HG03378 (cell line): ENCODE data around the gene TMTC4.

Source experiments
- ATAC-seq: cut with Tn5 transposase; IDR thresholded peaks from one replicate; pipeline ENCODE4 v1.9.1; 2021; ENCODE audit warnings: mild to moderate bottlenecking, moderate library complexity; ENCODE audit not compliant: unreplicated experiment

Gene TMTC4

DNA sequence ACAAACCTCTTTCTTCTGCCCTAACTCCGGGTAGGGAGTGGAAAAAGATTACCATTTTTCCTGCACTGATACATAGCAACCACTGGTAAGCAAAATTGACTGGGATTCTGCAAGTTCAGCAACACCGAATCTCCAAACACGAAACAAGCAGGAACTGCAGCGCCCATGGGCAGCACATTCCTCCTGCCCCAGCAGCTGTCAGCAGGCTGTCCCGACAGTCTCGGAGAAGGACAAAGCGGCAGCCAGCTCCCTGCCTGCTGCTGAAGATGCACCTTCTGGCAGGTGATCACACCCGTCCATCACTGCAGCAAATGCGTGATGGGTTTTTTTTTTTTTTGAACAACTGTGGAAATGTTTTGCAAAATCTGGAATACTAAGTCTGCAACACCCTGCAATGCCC is 6.7 kb downstream of the TMTC4 start:
- ATAC-seq = no peak

DNA sequence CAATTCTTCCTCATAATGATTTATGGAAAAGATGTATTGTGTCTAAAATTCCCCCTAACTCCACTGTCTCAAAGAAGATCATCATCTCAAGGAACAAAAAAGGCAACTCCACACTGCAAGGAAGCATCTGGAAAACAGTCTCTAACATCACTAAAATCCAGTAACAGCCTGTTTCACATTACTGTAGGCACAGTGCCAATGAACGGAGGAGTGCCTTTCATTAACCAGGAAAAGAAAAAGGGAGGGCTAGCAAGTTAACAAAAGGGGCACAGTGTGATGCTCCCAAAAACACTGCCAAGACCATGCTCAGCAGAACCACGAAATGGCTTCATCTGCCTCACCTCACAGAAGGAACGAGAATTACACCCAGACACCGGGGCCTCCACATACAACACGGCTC is 8.5 kb downstream of the TMTC4 start:
- no peak for ATAC-seq

DNA sequence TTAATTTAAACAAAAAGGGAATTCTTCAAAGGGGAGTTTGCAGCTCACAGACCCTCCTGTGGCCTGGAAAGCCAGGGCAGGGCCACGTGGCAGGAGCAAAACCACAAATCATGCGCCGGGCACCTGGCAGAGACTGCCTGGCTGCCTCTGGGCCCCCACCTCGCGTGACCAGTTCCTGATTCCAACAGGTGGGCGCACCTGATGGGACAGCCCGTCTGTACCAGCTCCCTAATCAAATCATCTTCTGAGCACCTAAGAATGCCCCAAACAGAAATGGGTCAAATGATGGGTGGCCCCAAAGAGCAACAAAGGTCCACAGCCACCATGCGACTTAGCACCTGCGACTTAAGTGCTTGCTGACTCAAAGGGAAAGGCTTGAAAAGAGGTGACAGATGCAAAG is 9.2 kb downstream of the TMTC4 start:
- no peak for ATAC-seq

DNA sequence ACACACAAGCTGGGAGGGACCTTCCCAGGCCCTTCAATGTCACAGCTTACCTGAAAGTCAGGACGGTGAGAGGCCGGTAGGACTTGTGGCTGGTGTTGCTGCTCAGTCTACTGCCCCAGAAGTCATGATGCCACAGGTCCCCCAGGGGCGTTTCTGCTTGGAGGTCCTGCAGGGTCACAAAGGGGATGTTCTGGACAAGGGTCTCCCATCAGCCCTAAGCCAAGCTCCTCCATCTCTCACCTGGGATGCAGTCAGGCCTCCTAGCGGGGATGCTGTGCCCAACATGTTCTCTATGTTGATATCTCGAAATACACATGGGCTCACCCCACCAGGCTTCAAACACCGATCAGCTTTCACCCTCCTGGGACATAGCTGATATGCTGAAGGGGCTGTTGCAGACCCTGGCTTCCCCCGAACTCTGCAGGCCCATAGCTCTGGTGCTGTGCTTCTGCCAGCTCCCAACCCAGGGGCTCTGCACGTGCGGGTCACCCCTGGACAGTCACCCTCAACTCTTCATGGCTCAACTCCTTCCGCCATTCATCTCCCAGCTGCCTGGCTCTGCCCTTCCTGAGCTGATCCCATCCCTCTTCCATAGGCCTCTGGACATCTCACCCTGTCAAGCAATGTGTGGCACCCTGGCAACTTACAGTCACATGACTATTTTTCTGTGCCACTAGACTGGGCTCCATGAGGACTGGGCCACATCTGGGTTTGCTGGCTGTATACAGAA is 10.3 kb downstream of the TMTC4 start:
- ATAC-seq = no peak

DNA sequence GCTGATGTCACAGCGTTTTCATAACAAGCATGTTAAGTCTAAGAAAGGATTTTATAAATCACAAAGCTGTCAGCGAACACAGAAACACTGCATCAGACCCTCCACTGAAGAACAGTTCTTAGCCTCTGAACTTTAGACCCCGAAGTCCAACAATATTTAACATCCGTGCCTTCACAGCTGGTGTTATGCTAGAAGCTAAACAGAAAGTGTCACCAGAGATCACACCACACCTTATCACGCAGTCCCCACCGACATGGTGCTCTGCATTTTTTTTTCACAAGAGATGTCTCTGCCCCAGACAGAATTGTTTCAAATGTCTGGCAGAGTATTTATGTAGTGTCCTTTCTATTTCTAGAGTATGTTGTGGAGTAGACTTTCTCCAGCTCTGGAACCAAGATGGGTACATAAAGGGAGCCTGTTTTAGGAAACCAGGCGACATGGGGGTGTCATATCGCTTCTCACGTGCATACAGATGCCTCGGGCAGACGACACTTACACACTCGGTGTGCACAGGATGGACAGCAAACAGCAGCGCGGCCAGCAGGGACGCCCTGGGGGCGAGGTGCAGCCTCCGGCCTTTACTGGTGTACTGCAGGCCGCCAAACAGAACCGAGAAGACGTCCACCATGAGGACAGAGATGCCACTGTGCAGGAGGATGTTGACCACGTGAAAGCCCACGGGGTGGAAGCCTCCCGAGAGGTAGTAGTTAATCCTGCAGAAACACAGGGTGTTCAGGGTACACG is 12.0 kb downstream of the TMTC4 start:
- ATAC-seq = no peak

DNA sequence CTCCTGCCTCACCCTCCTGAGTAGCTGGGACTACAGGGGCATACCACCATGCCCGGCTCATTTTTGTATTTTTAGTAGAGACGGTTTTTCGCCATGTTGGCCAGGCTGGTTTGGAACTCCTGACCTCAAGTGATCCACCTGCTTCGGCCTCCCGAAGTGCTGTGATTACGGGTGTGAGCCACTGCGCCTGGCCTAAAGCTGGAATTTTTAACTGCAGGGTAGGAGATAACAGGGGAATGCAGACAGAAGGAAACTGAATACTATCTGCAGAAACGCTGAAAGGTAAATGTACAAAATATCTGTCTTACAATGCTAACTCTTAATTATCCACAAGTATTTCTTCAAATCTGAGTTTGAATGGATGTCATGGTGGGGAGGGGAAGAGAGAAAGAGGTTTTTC is 13.8 kb downstream of the TMTC4 start:
- ATAC-seq = no peak

DNA sequence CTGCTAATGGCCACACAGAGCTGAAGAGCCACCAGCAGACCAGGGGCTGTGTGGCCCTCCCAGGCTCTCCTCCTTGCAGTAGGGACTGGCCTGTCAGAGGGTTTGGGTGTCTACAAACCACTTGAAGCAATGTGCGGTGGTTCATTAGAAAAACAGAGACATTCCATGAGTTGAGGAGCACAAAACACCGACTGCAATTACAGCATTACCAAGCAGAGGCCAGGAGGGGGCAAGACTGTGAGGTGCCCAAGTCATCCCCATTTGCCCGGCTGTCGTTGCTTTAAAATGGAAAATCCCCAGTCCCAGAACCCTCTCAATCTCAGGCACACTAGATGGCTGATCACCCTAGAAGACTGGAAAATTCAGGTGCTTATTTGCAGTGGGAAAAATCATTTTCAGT is 15.0 kb downstream of the TMTC4 start:
- ATAC-seq = no peak

DNA sequence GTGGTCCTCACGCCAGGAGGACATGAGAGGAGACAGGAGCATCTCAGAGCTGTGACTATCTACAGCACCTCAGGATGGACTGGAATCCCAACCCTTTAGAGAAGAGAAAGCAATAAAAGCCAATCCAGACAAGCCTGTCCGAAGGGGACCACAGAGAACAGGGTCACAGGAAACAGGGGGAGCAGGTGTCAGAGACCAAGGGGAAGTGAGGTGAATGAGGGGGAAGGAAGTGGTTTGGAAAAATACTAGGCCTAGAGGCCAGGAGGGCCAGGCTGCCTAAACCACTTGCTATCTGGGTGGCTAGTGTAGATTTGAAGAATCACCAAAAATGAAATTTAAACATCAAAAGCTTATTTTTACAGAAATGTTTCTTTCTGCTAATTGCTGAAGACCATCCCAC is 16.2 kb downstream of the TMTC4 start:
- peak; percentile 81 for ATAC-seq

DNA sequence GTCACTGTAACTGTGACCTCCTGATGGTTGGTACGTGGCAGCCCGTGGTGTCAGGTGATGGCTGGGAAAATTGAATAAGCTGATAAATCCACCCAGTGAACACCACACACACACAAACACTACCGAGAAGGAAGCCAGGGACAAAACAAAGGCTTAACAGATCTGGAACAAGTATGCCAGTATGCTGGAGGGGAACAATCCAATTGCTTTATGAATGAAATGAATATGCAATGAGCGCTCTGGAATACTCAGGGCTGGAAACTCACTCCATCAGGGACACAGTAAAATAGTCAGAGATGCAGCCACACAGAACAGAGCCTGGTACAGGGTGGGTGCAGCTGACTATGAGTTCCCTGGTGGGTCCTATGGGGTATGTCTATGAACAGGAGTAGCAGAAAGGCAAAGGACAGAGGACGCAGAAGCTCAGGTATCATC is 16.7 kb downstream of the TMTC4 start:
- peak; percentile 13 for ATAC-seq

DNA sequence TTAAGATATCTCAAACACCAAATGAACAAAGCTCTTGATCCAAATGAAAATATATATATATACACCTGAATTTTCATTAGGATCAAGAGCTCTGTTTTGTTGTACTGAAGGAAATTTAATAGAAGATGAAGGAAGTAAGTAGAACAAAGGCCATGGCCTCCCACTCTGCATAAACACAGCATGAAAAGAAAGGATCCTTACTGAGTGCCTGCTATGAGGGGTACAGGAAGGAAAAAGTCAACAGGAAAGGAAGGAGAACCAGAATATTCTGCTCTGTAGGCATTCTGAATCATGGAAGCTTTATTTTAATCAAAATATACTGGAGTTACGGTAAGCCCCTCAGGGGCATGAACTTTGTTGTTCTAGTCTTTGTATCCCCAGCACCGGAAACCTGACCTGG is 22.1 kb downstream of the TMTC4 start:
- no peak for ATAC-seq

DNA sequence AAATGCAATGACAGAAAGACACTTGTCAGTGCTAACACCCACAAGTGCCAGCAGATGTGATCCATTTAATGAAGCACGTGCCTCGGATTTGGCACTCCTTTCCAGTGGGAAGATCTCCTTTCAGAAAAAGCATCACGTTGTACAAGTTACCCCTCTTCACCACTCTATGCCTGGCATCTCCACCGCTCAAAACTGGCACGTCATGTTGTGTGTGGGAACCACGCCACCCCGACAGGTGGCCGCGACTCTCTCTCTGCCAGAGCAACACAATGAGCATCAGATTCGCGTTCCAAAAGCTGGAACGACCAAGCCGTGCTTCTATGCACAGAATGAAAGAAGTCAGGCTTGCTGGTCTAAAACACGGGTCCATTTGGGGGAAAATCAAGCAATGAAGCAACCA is 24.3 kb downstream of the TMTC4 start:
- ATAC-seq = no peak

DNA sequence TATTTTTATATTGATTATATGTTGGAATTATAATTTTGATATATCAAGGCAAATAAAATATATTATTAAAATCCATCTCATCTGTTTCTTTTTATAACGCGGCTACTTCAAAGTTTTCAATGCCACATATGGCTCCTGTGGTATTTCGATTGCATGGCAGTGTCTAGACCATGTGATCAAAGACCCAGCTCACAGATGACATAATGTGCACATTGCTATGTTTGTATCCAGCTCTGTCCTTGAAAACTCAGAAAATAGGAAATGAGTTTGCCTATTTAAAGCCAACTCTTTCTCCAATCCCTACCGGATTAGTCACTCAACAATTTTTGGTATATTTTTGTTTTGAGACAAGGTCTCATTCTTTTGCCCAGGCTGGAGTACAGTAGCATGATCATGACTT is 26.2 kb downstream of the TMTC4 start:
- no peak for ATAC-seq

DNA sequence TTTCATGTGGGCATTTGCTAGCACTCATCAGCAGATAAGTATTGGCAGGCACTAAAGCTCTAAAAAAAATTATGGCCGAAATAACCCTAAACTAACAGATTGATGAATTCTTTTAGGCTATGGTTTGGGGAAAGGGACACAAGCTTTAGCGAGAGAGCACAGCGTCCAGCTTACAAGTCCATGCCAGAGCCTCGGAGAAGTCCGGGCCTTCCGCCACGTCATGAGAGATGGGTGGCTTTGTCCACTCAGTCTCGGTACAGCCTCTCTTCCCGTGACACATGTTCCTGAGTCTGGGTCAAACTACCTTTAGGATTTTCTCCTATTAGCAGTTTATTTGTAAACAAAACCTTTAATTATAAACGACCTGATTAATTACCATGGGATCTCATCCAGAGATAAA is 27.7 kb downstream of the TMTC4 start:
- no peak for ATAC-seq

DNA sequence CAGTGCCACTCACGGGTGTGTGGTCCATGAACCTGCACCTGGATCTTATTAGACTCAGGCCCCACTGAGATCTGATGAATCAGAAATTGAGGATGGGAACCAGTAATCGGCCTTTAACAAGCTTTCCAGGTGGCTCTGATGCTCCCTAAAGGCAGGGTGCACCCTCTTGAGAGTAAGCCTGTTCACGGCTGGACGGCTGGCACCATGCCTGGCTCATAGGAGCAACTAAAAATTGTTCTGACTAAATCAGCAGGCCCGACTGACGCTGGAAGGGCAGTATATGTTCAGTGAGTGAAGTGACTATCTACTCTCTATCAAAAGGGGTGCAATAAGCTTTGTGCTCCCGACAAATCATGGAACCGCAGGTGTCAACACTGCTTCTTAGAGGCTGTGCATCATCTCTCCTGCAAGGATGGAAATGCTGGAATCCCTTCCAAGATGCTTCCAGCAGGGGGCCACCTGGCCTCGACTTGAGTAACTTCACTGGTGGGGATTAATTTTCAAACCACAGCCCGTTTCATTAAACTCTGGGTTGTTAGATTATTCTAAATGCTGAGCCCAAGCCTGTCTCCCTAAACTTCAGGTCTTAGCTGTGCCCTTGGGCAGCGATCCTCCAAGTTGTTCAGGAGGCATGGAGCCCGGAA is 28.4 kb downstream of the TMTC4 start:
- ATAC-seq = no peak

DNA sequence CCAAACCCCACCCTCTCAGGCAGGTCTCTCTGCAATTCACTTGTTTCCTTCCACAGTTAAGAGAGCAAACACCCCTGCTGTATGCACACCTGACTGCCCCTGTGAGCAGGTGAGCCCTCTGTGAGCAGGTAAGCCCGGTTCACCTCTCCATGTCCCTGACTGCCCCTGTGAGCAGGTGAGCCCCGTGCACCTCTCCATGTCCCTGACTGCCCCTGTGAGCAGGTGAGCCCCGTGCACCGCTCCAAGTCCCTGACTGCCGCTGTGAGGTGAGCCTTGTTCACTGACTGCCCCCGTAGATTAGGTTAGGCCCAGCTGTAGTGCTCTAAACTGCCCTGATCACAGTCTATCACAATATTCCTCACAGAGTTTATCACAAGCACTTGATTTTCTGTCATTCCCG is 29.2 kb downstream of the TMTC4 start:
- no peak for ATAC-seq

DNA sequence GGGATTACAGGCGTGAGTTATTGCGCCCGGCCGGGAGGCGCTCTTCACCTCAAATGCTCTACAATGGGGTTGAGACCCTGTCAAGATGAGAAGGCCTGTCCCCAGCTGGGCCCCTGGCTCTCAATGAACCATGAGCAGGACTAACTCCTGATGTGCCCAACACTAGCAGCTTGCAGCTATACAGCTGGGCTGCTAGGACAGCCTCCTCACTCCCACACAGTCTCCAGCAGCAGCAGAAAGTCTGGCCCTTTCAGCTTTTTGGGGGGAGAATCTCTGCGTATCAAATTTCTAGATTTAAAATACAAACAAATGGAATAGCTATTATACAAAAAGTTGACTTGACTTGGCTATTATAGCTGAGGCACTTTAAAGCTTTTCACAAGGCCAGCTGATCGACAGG is 30.2 kb downstream of the TMTC4 start:
- ATAC-seq = no peak

DNA sequence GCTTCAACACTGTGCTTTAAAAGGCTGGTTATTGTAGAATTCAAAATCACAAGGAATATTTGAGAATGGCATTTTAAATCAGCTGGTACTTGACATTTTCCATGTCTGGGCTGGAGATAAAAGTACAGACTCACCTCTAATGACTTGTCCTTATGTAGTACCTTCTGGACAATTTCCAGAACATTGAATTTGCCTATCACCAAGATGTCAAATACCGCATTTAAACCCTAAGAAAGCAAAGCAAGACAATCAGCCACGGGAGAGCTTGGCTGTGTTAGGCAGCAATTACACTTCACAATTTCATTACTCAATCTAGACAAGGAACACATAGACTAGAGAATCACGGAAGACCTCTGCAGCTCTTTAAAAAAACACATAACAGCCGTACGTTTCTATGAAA is 36.8 kb downstream of the TMTC4 start:
- no peak for ATAC-seq

DNA sequence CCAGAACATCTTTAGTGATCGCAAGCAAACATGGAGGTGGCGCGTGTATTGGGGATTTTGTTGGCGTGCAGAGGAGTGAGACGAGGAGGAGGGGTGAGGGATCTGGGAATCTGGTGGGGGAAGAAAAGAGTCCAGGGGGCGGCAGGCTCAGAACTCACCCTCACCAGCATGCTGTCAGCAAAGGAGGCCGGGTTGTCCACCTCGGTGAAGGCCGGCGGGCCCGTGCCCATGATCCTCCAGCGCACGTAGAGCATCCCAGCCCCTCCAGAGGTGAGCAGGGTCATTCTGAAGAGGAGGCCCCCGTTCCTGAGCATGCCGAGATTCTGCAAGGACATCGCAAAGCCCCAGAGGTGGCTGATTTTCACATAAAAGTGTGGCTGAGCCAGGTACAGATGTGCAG is 37.2 kb downstream of the TMTC4 start:
- ATAC-seq = no peak

DNA sequence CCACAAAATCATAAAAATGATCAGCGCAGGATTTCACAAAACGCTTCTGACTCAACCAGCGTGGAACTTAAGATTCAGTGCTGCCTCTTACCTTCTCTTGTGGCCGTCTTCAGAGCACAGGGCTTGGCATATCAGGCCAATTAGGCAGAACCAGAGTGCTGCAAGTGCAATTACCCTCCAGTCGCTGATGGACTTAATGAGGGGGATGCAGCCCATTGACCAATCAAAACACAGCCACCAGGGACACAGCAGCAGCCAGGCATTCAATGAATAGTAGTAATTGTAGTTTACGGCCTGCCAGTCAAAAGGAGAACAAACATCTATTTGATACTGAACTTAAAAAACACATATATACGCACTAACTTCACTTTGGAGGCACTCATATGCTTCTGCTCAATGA is 38.2 kb downstream of the TMTC4 start:
- ATAC-seq = no peak

DNA sequence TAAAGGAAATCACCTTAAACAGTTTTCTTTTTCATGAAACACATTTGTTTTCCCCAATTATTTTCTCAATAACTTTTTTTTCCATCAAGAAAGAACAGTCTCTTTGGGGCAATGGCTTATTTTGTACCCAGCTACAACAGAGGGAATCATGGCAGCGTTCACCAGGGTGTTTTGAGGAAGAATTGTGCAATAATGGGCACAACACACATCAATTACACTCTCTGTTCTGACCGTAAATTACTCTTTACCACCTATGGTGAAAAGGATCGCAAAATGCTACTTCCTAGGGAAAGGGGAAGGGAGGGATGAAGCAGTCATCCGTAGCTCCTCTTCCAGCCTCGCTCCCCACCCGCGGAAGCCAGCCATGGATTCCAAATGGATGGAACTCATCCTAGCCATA is 38.6 kb downstream of the TMTC4 start:
- ATAC-seq = no peak

DNA sequence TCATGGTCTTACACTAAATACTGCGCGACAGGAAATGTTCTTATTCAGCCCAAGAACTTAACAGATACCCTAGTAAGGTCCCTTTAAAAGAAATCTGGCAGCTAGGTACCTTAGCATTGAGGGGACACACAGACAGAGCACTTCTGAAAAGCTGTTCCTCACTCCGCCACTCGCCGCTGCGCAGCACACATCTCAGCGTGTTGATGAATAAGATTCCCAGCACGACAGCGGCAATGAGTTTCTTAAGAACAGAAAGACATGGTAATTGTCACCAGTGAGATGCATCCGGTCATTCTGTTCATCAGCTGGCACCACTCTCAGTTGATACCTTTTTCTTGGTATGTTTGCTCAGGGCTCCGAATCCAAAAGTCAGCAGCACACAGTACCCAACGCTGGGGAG is 39.9 kb downstream of the TMTC4 start:
- no peak for ATAC-seq

DNA sequence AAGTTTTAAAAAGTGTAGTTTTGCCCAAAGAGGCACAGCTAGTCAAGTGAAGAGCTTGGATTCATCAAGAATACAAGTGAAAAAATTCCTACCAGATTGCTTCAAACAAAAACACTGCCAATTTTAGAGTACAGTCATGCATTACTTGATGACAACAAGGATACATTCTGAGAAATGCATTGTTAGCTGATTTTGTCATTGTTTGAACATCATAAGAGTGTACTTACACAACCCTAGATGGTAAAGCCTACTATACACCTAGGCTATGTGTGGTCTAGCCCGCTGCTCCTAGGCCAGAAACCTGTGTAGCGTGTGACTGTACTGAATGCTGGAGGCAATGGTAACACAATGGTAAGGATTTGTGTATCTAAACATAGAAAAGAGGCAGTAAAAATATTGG is 41.1 kb downstream of the TMTC4 start:
- no peak for ATAC-seq
